NCI-H82 treated with DMSO at 0.1 percent for 48 hours (cell line): ENCODE measurements around the gene CDK15.
"Not testable (repeated sequence)": the region's sequence is repeated elsewhere in the genome, so short reads cannot be mapped to it uniquely, and the experiment has no call there.

Experiments used
- DNase-seq: peaks from one replicate; lab custom pipeline; 2025; ENCODE audit not compliant: unreplicated experiment; lab: John Stamatoyannopoulos, UW

Gene CDK15

DNA sequence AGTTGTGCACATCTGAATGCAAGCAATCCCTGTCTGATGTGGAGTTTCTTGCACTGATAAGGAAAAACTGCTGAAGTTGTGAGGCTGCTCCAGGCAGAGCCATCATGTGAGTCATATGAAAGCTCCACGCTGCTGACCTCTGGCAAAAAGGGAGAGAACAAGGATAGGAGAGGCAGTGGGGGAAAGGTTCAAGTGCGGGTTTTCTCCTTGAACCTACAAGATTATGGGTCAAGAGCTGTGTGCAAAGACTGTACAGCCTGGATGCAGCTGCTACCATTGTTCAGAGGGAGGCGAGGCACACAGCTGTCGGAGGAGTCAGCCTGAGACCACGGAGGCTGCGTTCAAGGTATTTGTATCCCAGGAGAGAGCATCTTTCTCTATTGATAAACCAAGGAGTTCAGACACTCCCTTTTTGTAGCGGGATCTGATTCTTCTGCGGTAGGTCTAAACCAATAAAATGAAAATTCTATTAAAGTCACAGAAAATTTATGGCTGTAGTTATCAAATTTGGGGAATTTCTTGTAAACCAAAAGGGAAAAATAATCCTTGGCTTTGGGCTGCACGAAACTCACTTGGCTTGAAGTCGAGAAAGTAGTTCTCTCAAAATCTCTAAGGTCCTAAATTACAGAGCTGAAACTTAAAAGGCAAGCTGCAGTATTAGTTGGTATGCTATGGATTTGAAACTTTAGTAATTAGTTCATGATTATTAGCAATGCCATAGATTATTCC is at the start of gene CDK15:
CDK15 (plus strand) TSS at position 96 of the 729 bp plus-strand sequence; CDS start at position 224, 128 bp downstream.
- no peak for DNase-seq

DNA sequence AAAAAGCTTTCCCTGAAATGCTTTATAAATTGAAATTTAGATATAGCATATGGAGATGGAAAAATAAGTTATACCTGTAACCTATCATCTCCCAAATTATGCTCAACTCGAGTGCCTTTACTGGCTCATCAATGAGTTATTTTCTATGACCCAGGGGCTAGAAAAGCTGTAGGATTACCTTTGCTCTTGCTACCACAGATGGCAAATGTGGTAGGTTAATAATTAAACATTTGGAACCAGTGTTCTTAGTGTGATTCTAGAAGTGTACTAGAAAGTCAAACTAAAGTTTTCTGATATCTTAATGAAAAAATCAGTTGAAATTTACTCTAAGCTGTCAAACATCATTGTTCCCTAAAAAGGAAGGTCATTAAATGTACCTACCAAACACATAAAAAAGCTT is 48.1 kb upstream of the CDK15 start:
- DNase-seq, result no peak

DNA sequence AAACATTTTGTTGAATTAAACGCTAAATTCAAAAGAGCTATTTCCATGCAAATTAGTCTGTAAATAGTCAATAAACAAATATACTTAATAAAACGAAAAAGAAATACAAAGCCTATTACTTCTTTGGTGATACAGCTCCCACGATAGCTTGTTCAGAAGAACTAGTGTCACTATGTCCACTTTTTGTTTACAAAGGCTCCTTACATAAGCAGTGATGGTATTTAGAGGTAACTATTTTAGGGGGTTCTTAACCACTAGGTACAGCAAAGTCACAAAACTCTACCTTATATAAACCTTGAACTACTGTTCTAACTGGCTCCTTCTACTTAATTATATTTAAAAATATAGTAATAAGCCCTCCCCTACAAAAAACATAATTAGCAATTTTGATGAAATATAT is 47.5 kb upstream of the CDK15 start:
- no peak for DNase-seq

DNA sequence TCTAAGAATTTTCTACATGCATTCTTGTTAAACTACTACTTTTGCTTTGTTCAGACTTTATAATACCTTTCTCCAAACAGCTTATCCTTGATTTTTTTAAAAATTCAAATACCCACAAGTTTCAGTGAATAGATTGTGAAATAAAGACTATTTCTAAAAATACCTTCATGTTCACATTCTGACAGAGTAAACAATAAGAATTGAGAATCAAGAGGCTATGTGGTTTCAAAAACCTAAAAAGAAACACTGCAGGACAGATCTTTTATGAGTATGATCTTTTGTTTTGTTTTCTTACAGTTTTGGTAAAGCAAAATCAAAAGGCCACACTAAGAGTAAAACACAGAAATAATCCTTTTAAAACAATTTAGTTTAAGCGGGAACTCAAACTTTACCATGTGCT is 46.8 kb upstream of the CDK15 start:
- DNase-seq, result no peak

DNA sequence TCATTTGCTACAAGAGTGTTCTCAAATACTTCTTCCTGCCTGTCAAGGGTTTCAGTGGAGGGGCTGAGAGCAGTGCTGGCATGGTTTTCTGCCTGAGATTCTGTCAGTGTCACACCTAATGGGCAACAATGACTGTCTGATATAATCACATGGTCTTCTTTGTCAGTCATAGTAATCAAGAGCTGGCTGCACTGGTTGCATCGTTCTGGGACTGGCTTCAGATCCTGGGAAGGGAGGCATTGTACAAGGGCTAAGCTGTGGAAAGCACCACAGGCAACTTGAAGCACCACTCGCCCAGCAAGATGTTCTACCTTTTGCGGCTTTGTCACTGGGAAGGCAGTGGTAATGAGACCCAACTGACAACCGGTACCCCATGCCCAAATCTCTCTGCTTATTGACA is 45.2 kb upstream of the CDK15 start:
- DNase-seq, result no peak

GRCh38 chr2:201764469-201764868 is 41.9 kb upstream of the CDK15 start:
- DNase-seq, result not testable (repeated sequence)

DNA sequence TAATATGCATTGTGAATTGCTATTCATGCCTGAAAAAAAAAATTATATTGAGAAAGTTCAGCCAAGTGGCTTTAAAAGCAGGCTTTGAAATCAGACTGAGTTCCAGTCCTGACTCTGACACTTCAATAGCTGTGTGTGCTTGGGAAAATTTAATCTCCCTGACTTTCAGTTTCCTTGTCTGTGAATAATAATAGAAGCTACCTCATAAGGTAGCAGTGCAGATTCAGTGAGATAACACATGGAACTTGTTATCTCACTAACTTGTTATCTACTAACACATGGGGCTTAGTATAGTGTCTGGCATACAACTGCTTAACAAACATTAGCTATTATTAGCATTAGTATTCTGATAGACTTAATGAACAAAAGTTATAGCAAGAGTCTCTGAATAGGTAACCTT is 40.5 kb upstream of the CDK15 start:
- DNase-seq, result no peak

DNA sequence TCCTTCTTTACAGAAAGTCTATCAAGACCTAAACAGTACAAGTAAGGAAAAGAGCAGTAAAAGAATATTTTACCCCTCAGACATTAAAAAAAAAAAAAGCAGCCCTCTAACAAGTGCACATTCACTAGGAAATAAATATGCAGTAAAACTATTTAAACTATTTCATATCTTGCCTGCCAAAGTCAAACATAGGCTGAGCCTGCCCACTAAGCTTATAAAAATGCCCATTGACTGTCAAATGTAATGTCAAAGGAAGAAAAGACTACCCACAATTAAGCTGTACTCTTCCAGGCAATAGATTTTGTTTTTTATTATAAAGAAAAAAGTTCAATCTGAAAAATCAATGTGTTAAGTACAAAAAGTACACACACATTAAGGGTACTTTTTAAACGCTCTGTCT is 37.4 kb upstream of the CDK15 start:
- DNase-seq, result no peak

DNA sequence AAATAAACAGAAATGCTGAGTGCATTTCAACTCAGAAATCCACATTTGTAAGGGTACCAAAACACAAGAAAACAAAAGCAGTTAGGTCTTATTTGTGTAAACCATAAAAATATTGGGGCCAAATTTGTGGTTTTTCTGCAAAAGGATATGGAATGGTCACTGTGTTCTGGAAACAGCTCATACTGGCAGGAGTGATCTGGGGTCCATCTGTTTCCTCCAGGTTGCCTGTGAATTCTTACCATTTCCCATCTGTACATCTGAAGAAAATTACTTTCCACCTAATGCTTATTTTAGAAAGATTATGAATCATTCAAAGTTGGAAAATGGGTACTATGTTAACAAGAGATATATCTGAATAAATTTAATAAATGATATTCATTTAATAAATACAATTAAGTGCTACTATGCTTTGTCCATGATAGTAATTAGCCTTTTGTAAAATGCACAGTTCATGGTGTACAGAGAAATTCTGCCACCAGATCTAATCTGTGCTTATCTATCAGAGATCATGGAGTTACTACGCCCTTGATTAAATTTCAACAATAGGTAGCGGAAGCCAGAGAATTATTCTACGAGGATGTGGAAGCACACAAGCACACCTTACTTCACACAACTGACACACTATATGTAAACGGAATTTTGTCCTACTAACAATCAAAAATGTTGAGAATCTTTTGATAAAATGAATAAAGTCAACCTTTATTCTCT is 36.5 kb upstream of the CDK15 start:
- no peak for DNase-seq

DNA sequence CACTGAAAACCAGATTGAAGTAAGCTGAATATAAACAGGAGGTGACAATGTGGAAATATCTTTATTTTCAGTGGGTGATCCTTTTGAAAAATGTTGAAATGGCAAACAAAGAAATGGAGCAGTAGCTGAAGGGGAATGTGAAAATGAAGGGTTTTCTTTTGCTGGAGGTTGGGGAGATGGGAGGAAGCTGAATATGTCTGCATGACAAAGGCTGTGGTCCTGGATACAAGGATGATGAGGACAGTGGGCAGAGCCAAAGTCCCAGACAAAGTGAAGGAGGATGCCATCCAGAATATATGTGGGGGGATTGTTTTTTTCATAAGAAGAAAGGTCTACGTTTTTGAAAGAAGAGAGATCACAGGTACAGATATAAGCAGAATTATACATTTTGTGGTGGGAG is 32.3 kb upstream of the CDK15 start:
- DNase-seq, result no peak

DNA sequence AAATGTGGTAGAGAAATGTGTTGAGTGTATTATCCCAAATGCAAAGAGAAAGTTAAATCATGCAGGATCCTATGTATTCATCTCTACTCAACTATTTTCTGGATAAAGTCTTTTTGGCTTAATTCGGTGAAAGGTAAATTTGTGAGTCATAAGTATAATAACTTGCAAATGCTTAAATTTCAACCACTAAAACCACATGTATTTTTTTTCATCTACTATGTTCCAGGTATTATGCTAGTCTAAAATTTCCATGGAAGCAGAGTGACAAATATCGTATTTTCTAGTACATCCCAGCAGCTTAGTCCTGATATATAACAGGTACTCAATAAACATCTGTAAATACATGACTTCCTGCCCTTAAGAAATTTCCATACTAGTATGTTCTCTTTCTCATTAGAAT is 31.8 kb upstream of the CDK15 start:
- DNase-seq, result no peak

GRCh38 chr2:201775326-201775725 is 31.0 kb upstream of the CDK15 start:
- DNase-seq, result no peak

DNA sequence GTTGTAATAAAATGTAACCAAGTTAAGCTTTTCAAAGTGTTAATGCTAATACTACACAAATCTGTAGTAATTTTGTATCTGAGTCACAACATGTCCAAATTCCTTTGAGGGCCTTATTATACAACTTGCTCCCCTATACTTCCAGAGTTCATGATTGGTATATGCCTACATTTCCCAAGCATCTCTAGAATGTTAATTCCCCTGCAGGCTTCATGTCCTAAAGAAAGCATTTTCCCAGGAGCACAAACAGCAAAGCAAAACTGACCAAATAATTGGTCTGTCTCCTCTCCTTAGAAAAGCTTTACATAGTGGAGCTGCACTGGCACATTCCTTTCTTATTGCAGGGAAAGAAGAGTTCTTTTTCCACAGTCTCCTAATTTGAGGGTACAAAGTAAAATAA is 29.3 kb upstream of the CDK15 start:
- no peak for DNase-seq

GRCh38 chr2:201777869-201778268 is 28.5 kb upstream of the CDK15 start:
- DNase-seq, result no peak

DNA sequence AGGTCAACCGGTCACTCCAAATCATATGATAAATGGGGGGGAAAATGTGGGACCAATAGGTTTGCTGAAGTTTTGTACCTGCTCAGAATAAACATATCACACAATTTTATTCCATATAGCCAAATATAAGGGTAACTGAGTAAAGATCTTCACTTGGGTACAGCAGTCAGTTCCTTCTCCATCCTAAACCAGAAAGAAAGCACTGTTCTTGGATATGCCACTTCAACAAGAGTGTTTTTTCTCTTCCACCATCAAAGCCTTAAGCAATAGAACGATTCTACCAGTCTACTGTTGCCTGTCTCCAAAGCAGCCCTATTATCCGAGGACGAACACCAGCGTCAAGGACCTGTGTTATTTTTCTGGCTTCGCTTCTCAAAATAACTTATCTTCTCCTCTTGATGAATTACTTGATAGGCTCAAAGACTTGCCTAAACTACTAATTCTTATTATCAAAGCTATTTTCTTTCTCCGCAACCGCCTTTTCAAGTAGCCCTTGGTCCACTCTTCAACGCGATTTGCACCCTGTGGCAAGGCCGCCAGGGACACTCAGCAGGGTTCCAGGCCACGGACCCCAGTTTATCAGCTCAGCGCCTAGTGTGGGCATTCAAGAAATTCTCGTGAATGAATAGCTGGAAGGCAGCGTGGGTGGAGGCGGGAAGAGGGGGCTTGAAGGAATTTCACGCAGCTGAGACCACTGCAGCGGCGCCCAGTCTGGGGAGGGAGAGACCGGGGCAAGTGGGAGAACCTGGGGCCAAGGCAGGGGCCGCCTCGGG is 26.2 kb upstream of the CDK15 start:
- DNase-seq, result no peak

GRCh38 chr2:201780674-201781493 is 25.5 kb upstream of the CDK15 start, which contains the start of gene ALS2:
ALS2 (minus strand) TSS chr2:201780933; CDS start chr2:201768885, 12,048 bp downstream.
- DNase-seq, result peak; percentile 97

DNA sequence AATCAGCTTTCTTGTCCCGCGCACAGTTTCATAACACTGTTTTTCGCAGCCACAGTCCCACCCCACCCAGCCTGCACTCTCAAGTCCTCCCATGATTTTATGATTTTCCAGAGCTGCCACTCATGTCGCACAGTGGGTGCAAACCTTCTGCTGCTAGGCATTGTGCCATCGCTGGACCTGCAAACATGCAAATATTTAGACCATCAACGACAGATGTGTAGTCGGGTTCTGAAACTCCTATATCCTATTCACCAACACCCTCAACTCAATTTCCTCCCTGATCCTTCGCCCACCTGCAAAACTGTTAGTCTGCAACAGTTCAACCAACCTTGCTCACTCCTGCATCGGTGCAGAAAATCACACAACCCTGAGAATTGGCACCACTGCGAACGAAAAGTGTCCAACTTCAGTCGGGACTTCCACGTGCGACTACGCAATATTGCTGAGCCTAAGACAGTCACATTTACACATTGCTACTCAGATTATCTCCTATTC is 24.7 kb upstream of the CDK15 start:
- DNase-seq, result no peak

DNA sequence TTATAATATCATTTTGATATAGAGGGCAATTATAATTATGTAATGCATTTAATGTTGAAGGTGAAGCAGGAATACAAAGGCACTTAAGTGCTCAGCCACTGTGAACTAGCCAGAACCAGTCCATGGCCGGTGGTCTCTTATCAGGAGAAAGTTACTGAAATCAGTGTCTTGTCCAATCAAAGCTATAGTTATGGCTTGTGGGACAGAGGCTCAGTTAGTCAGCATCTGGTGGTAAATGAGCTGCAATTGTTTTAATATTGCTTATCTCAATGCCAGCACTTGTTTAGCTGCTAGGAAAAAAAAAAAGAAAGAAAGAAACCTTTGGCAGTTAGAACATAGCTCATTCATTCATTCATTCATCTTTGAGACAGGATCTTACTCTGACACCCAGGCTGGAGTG is 21.8 kb upstream of the CDK15 start:
- no peak for DNase-seq

DNA sequence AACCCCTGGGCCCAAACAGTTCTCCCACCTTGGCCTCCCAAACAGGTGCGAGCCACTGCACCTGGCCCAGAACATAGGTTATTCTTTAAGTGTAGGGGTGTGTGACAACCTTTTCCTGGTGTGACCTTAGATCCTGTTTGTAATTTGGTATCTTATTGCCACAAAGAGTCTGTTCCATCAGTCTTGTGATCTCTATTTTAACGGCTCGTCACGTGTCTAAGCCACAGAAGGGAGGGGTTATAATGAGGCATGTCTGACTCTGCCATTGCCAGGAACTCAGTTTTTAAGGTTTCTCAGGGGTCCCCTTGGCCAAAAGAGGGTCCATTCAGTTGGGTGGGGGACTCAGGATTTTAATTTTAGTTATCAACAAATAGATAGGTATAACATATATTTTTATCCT is 21.2 kb upstream of the CDK15 start:
- DNase-seq, result no peak

DNA sequence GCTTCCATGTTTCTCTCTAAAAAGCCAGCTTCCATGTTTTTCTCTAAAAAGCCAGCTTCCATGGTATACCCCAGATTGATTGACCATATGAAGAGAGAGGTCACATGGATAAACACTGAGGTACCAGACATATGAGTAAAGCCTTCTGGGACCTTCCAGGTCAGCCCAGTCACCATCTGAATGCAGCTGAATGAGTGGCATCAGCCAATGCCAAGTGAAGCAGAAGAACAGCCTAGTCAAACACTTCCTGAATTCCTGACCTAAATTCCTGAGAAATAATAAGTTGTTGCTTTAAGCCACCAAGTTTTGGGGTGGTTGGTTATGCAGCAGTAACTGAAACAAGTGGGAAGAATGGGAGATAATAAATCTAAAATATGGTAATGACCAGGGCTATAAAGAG is 19.9 kb upstream of the CDK15 start:
- no peak for DNase-seq

DNA sequence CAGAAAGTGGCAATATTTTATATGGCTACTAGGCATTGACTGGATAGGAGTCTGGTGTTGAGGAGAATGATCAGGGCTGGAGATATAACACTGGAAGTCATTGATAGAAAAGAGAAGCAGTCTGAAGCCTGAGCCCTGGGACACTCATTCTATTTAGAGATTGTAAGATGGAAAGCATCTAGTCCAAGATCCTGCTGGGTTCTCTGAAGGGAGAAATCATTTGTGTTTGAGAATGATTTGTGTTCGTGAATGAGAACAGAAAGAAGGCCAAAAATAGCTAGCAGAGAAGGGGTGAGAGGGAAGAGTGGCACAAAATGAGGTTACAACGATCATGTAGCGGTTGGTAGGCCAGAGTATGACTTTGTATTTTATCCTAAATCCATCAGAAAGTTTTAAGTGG is 18.0 kb upstream of the CDK15 start:
- DNase-seq, result no peak
